OCI-LY7 (cell line): Measurements from ENCODE around the gene HECW1.

Experiments used
- CTCF ChIP-seq: fragments of 200-600 bp; sonication (generic); conservative IDR thresholded peaks from 2 replicates; pipeline ENCODE4 v1.5.1; 2014; ENCODE audit warnings: mild to moderate bottlenecking, antibody characterized with exemption, low read length, moderate library complexity, mixed read lengths
- EZH2phosphoT487 ChIP-seq: fragments of 200-600 bp; sonication (generic); IDR thresholded peaks from 2 replicates; pipeline ENCODE4 v1.6.1; 2018; ENCODE audit warnings: low read depth, borderline replicate concordance, mild to moderate bottlenecking, mixed run types, antibody characterized with exemption, low read length, moderate library complexity, mixed read lengths

GRCh38 chr7:43495572-43495971, 383.1 kb downstream of the HECW1 start:
- TF ChIP-seq EZH2phosphoT487 (no peak), CTCF (no peak)
